ENCODE measurements around the gene KCNV2. TPM values are rescaled to one million over a fixed set of nuclear protein-coding genes. Genes with fewer than 3 reads are reported as not detected.

Gene KCNV2
- total and polyA plus RNA-seq, 2 donors (not counting 1 experiment from before 2014, with no cell fraction given), result not detected

DNA sequence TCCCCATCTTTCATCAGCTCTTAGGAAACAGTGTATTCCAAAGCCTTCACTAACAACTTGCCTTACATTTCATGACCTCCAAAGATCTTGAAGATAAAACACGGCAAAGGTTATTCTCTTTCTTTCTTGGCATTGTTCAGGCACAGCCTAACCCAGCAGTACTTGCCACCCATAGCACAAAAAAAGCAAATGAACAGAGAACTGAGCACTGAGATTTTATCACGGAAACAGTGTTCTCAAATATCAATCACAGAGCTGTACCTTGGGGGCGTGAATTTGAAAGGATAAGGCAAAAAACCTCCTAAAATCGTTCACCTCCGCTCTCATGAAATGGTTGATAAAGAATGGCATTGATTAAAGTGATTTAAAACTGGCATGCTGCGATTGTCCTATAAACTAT lies 16.9 kb upstream of the KCNV2 start:
- intact Hi-C loops (cut with micrococcal nuclease), result no loop called here
- ChIA-PET CTCF (no interaction called here), POLR2A (no interaction called here)
- Histone ChIP-seq H2AFZ (ENCODE audit: insufficient read depth, low read depth, low read length, poor library complexity, severe bottlenecking) (no peak overlapping the region), H3K36me3 (replicated peaks in 1 of 2; ENCODE audit: control extremely low read depth in 1 of 2, control insufficient read depth in 1 of 2, extremely low read depth in 1 of 2, insufficient read depth in 2 of 2, low read length in 1 of 2) (no peaks in the 10 kb centered on the region), H3K79me2 (ENCODE audit: control insufficient read depth, insufficient read depth, low read length) (no peaks in the 10 kb centered on the region), H3K27ac (ENCODE audit: low read length in 2 of 2) (no peak overlapping the region), H3K9me3 (ENCODE audit: control extremely low read depth in 1 of 3, control insufficient read depth in 2 of 3, insufficient read depth in 1 of 3, low read length in 2 of 3) (no peaks in the 10 kb centered on the region), H3K4me3 (ENCODE audit: control extremely low read depth in 1 of 5, extremely low read depth in 1 of 5, insufficient read depth in 1 of 5, low read depth in 2 of 5, low read length in 4 of 5) (no peak overlapping the region), H3K4me1 (ENCODE audit: control insufficient read depth in 2 of 2, insufficient read depth in 2 of 2, low read length in 2 of 2) (no peaks in the 10 kb centered on the region), H3K9ac (ENCODE audit: low read length) (no peak overlapping the region), H3K27me3 (replicated peaks in 1 of 4; ENCODE audit: control extremely low read depth in 1 of 4, control insufficient read depth in 3 of 4, insufficient read depth in 4 of 4, low read length in 3 of 4) (no peaks in the 10 kb centered on the region), H3K4me2 (replicated peaks; ENCODE audit: low read depth, low read length, poor library complexity, severe bottlenecking) (no peak overlapping the region), H4K20me1 (ENCODE audit: control insufficient read depth, insufficient read depth, low read length, poor library complexity, severe bottlenecking) (no peaks in the 10 kb centered on the region)
- Mint-ChIP-seq H3K4me1 (peaks cover 9% of the 10 kb centered on the region), H3K27me3 (no peaks in the 10 kb centered on the region), H3K9me3 (ENCODE audit: insufficient read depth) (no peaks in the 10 kb centered on the region), H3K27ac (no peak overlapping the region), H3K4me3 (no peak overlapping the region)
- no peak for TF ChIP-seq EZH2 (IDR thresholded peaks at IDR 0.05; ENCODE audit: borderline replicate concordance, insufficient read depth, low read depth, low read length, poor library complexity, severe bottlenecking)
- TF ChIP-seq, protein P1, sequence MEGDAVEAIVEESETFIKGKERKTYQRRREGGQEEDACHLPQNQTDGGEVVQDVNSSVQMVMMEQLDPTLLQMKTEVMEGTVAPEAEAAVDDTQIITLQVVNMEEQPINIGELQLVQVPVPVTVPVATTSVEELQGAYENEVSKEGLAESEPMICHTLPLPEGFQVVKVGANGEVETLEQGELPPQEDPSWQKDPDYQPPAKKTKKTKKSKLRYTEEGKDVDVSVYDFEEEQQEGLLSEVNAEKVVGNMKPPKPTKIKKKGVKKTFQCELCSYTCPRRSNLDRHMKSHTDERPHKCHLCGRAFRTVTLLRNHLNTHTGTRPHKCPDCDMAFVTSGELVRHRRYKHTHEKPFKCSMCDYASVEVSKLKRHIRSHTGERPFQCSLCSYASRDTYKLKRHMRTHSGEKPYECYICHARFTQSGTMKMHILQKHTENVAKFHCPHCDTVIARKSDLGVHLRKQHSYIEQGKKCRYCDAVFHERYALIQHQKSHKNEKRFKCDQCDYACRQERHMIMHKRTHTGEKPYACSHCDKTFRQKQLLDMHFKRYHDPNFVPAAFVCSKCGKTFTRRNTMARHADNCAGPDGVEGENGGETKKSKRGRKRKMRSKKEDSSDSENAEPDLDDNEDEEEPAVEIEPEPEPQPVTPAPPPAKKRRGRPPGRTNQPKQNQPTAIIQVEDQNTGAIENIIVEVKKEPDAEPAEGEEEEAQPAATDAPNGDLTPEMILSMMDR (IDR thresholded peaks at IDR 0.05), result no peak
- ATAC-seq (ENCODE audit: low read depth) (no peak), DNase-seq (no peak)
- WGBS (ENCODE audit: insufficient coverage), result 100% methylated on average over 4 of the region's 6 CpGs

DNA sequence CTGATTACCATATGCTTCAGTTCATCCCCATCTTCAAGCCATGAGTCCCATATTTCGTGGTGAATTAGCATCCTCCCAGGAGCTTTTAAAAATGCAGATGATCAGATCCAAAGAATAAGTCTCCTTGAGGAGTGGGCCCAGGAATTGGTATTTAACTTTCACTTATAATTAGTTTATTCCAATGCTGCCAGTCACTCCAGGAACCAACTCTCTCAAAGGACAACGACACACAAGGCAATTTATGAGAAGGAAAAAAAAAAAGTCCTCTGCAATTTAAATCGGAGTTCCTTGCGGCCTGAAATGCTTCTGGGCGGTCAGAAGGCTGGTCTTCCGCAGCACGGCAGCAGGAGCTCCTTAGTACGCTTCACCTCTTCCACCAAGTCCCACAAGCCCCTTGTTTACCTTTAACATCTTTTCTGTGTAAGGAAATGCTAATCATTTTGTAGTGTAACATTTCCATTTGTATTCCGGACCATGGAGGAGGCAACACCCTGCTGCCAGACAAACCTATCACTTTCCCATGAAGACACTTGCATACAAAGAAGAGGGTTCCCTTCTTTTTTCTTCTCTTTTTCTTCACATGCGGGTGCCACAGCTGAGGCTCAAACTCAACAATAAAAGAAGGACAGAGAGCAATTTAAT lies 16.3 kb upstream of the KCNV2 start:
- no peak overlapping the region for H3K4me3 ChIP-seq (ENCODE audit: control extremely low read depth in 1 of 5, extremely low read depth in 1 of 5, insufficient read depth in 1 of 5, low read depth in 2 of 5, low read length in 4 of 5)
- H3K79me2 ChIP-seq (ENCODE audit: control insufficient read depth, insufficient read depth, low read length), result no peaks in the 10 kb centered on the region
- ChIA-PET POLR2A (no interaction called here), CTCF (no interaction called here)
- H3K9me3 Mint-ChIP-seq (ENCODE audit: insufficient read depth), result no peaks in the 10 kb centered on the region
- intact Hi-C loops (cut with micrococcal nuclease), result no loop called here
- H3K27ac Mint-ChIP-seq, result no peak overlapping the region
- H3K27me3 ChIP-seq (replicated peaks in 1 of 4; ENCODE audit: control extremely low read depth in 1 of 4, control insufficient read depth in 3 of 4, insufficient read depth in 4 of 4, low read length in 3 of 4), result no peaks in the 10 kb centered on the region
- no peak overlapping the region for H3K4me3 Mint-ChIP-seq
- no peak overlapping the region for H3K9ac ChIP-seq (ENCODE audit: low read length)
- no peak overlapping the region for H3K4me2 ChIP-seq (replicated peaks; ENCODE audit: low read depth, low read length, poor library complexity, severe bottlenecking)
- H3K36me3 ChIP-seq (replicated peaks in 1 of 2; ENCODE audit: control extremely low read depth in 1 of 2, control insufficient read depth in 1 of 2, extremely low read depth in 1 of 2, insufficient read depth in 2 of 2, low read length in 1 of 2), result no peaks in the 10 kb centered on the region
- H3K4me1 Mint-ChIP-seq, result peaks cover 9% of the 10 kb centered on the region
- no CpG with 5 or more reads among the region's 10 CpGs for WGBS (ENCODE audit: insufficient coverage)
- no peaks in the 10 kb centered on the region for H4K20me1 ChIP-seq (ENCODE audit: control insufficient read depth, insufficient read depth, low read length, poor library complexity, severe bottlenecking)
- ATAC-seq (ENCODE audit: low read depth) (no peak), DNase-seq (no peak)
- H2AFZ ChIP-seq (ENCODE audit: insufficient read depth, low read depth, low read length, poor library complexity, severe bottlenecking), result no peak overlapping the region
- no peaks in the 10 kb centered on the region for H3K4me1 ChIP-seq (ENCODE audit: control insufficient read depth in 2 of 2, insufficient read depth in 2 of 2, low read length in 2 of 2)
- no peaks in the 10 kb centered on the region for H3K27me3 Mint-ChIP-seq
- H3K9me3 ChIP-seq (ENCODE audit: control extremely low read depth in 1 of 3, control insufficient read depth in 2 of 3, insufficient read depth in 1 of 3, low read length in 2 of 3), result no peaks in the 10 kb centered on the region
- H3K27ac ChIP-seq (ENCODE audit: low read length in 2 of 2), result no peak overlapping the region
- TF ChIP-seq, protein P1 (IDR thresholded peaks at IDR 0.05), result no peak
- TF ChIP-seq EZH2 (IDR thresholded peaks at IDR 0.05; ENCODE audit: borderline replicate concordance, insufficient read depth, low read depth, low read length, poor library complexity, severe bottlenecking), result no peak

Measured in B cell (primary cell).